Measurements from ENCODE around the gene HUS1B.

DNA sequence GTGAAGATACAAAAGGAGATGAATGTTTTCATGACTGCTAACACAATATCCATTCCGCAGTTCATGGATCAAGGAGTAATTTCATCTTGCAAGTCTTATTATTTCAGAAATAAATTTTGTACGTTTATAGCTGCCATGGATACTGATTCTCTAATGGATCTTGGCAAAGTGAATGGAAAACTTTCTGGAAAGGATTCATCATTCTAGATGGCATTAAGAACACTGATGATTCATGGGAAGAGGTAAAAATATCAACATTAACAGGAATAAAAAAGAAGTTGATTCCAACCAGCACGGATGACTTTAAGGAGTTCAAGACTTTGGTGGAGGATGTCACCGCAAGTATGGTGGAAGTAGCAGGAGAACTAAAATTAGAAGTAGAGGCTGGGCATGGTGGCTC, 2.8 kb downstream of the HUS1B start:
- TF ChIP-seq, protein P1, sequence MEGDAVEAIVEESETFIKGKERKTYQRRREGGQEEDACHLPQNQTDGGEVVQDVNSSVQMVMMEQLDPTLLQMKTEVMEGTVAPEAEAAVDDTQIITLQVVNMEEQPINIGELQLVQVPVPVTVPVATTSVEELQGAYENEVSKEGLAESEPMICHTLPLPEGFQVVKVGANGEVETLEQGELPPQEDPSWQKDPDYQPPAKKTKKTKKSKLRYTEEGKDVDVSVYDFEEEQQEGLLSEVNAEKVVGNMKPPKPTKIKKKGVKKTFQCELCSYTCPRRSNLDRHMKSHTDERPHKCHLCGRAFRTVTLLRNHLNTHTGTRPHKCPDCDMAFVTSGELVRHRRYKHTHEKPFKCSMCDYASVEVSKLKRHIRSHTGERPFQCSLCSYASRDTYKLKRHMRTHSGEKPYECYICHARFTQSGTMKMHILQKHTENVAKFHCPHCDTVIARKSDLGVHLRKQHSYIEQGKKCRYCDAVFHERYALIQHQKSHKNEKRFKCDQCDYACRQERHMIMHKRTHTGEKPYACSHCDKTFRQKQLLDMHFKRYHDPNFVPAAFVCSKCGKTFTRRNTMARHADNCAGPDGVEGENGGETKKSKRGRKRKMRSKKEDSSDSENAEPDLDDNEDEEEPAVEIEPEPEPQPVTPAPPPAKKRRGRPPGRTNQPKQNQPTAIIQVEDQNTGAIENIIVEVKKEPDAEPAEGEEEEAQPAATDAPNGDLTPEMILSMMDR (IDR thresholded peaks at IDR 0.05; ENCODE audit: poor library complexity) = no peak
- TF ChIP-seq EZH2phosphoT487 (IDR thresholded peaks at IDR 0.05; ENCODE audit: low read depth, severe bottlenecking, unreplicated experiment) = no peak

Measured in hepatocyte (in vitro differentiated cells).